ENCODE results near the gene FBN2. TPM values are rescaled to one million over a fixed set of nuclear protein-coding genes. Genes with fewer than 3 reads are reported as not detected.

Gene FBN2
- total RNA-seq, 1 experiment from 2014 or later, result 0.31 TPM

Small RNA genes within 50 kb of the gene (small RNA-seq; reads per million reads assigned to genes)
- gene RF00019, result not detected

Measured in HT-29 (cell line).